Fibroblast of lung (primary cell): Measurements from ENCODE around the gene PSME3. TPM values are rescaled to one million over a fixed set of nuclear protein-coding genes. Genes with fewer than 3 reads are reported as not detected.

Source experiments
- DNase-seq, 2 donors: peaks; one replicate each; pipeline versions ENCODE4 v3.0.0 to v3.0.0-alpha.2; 2010; ENCODE audit warnings: low read depth in 2 of 2
- H2AFZ ChIP-seq: 2 replicates; pipeline ENCODE4 v1.5.1; 2012; ENCODE audit warnings: low read length, control low read depth, inconsistent platforms
- H3K27ac ChIP-seq: 2 replicates; pipeline ENCODE4 v1.5.1; 2011; ENCODE audit warnings: low read length, control low read depth; ENCODE audit not compliant: insufficient read depth
- H3K27me3 ChIP-seq: 2 replicates; pipeline ENCODE4 v1.5.1; 2011; ENCODE audit warnings: mild to moderate bottlenecking, low read length; ENCODE audit not compliant: control insufficient read depth, insufficient read depth
- H3K36me3 ChIP-seq: 2 replicates; pipeline ENCODE4 v1.5.1; 2011; ENCODE audit warnings: low read length; ENCODE audit not compliant: control insufficient read depth, insufficient read depth
- H3K4me1 ChIP-seq: 2 replicates; pipeline ENCODE4 v1.5.1; 2011; ENCODE audit warnings: low read length; ENCODE audit not compliant: control insufficient read depth, insufficient read depth; ENCODE audit errors: extremely low read depth
- H3K4me2 ChIP-seq: 2 replicates; pipeline ENCODE4 v1.5.1; 2011; ENCODE audit warnings: low read length, control low read depth; ENCODE audit not compliant: insufficient read depth; ENCODE audit errors: extremely low read depth
- H3K4me3 ChIP-seq, 4 experiments: fragments of 200-600 bp in 1 of 4; sonication (generic) in 1 of 4; replicated peaks in 1 of 4; 2 replicates each; pipeline ENCODE4 v1.5.1; 2011 to 2016; ENCODE audit warnings: low read length in 4 of 4, low read depth in 3 of 4, mild to moderate bottlenecking in 3 of 4, control low read depth in 2 of 4, inconsistent platforms in 1 of 4, mixed read lengths in 1 of 4; ENCODE audit not compliant: insufficient read depth in 1 of 4; ENCODE audit errors: control extremely low read depth in 1 of 4
- H3K79me2 ChIP-seq: 2 replicates; pipeline ENCODE4 v1.5.1; 2012; ENCODE audit warnings: mild to moderate bottlenecking, low read length, inconsistent platforms; ENCODE audit not compliant: control insufficient read depth, insufficient read depth
- H3K9ac ChIP-seq: 2 replicates; pipeline ENCODE4 v1.5.1; 2011; ENCODE audit warnings: mild to moderate bottlenecking, low read length, control low read depth; ENCODE audit not compliant: insufficient read depth
- H3K9me3 ChIP-seq: 2 replicates; pipeline ENCODE4 v1.5.1; 2012; ENCODE audit warnings: low read depth, low read length; ENCODE audit not compliant: control insufficient read depth, insufficient read depth
- H4K20me1 ChIP-seq: 2 replicates; pipeline ENCODE4 v1.5.1; 2011; ENCODE audit warnings: low read length; ENCODE audit not compliant: control insufficient read depth, insufficient read depth; ENCODE audit errors: extremely low read depth
- EZH2 ChIP-seq: IDR thresholded peaks from 2 replicates; pipeline ENCODE4 v1.5.1; 2012; ENCODE audit warnings: low read length, control low read depth, mild to moderate bottlenecking; ENCODE audit errors: missing control alignments
- polyA plus RNA-seq, 2 donors: library from polyadenylated mRNA; depleted of rRNA in 1 of 2; stranded (reverse) in 1 of 2; unstranded in 1 of 2; fragments of >200 nt; gene quantifications; 2 replicates each; pipeline ENCODE4 v1.2.1, GENCODE V29; 2011 to 2012; ENCODE audit warnings: missing spikeins in 1 of 2
- total RNA-seq: library from RNA; depleted of rRNA; stranded (reverse); fragments of >200 nt; gene quantifications from 2 replicates; pipeline ENCODE4 v1.2.1, GENCODE V29; 2014
- TF ChIP-seq, protein P1 (sequence below), 2 donors: IDR thresholded peaks in 1 of 2; conservative IDR thresholded peaks in 1 of 2; 1 replicate in 1 of 2; 2 replicates in 1 of 2; pipeline ENCODE4 v1.5.1; 2011 to 2012; ENCODE audit warnings: low read length in 2 of 2, control low read depth in 1 of 2, inconsistent platforms in 1 of 2, low read depth in 1 of 2, mild to moderate bottlenecking in 1 of 2

The PSME3 gene
- total and polyA plus RNA-seq, 2 donors (not counting 1 experiment from before 2014, with no cell fraction given): 50.7 to 133 TPM

DNA sequence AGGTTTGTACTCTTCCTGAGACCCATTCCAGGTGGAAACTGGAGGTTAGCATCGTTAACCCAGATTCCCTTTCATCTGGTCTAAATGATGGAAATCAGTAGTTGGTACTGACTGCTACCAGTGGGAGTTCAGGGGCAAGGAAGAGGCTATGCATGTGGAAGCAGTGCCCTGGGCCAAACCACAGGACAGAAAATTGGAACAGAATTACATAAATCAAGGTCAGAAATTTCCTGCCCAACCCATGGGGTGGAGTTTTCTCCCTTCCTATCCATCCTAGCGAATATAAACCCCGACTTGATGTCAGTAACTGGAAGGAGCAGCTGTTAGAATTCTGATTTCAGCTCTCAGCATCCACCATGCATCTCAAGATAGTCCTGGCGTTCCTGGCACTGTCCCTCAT, 11.1 kb downstream of the PSME3 start, which contains the start of gene AOC2:
AOC2 (plus strand) TSS at position 310 of the 400 bp plus-strand sequence; CDS start at position 357, 47 bp downstream.
- Histone ChIP-seq H3K9ac (no peak within 1 kb of the TSS), H3K27me3 (no peaks in the 10 kb centered on the region), H3K36me3 (peaks cover 7% of the 10 kb centered on the region), H3K4me2 (no peak within 1 kb of the TSS), H4K20me1 (no peaks in the 10 kb centered on the region), H3K27ac (no peak within 1 kb of the TSS), H3K79me2 (no peaks in the 10 kb centered on the region), H3K4me1 (no peaks in the 10 kb centered on the region), H3K9me3 (no peaks in the 10 kb centered on the region), H3K4me3 (no peak within 1 kb of the TSS), H2AFZ (no peak within 1 kb of the TSS)
- peak in 1 of 2 donors; percentile 39 for DNase-seq
- no peak for TF ChIP-seq EZH2
- TF ChIP-seq, protein P1, sequence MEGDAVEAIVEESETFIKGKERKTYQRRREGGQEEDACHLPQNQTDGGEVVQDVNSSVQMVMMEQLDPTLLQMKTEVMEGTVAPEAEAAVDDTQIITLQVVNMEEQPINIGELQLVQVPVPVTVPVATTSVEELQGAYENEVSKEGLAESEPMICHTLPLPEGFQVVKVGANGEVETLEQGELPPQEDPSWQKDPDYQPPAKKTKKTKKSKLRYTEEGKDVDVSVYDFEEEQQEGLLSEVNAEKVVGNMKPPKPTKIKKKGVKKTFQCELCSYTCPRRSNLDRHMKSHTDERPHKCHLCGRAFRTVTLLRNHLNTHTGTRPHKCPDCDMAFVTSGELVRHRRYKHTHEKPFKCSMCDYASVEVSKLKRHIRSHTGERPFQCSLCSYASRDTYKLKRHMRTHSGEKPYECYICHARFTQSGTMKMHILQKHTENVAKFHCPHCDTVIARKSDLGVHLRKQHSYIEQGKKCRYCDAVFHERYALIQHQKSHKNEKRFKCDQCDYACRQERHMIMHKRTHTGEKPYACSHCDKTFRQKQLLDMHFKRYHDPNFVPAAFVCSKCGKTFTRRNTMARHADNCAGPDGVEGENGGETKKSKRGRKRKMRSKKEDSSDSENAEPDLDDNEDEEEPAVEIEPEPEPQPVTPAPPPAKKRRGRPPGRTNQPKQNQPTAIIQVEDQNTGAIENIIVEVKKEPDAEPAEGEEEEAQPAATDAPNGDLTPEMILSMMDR (conservative IDR thresholded peaks at IDR 0.05 in 1 of 2, IDR thresholded peaks at IDR 0.05 in 1 of 2; ENCODE audit: low read depth in 1 of 2, low read length in 2 of 2): no peak

DNA sequence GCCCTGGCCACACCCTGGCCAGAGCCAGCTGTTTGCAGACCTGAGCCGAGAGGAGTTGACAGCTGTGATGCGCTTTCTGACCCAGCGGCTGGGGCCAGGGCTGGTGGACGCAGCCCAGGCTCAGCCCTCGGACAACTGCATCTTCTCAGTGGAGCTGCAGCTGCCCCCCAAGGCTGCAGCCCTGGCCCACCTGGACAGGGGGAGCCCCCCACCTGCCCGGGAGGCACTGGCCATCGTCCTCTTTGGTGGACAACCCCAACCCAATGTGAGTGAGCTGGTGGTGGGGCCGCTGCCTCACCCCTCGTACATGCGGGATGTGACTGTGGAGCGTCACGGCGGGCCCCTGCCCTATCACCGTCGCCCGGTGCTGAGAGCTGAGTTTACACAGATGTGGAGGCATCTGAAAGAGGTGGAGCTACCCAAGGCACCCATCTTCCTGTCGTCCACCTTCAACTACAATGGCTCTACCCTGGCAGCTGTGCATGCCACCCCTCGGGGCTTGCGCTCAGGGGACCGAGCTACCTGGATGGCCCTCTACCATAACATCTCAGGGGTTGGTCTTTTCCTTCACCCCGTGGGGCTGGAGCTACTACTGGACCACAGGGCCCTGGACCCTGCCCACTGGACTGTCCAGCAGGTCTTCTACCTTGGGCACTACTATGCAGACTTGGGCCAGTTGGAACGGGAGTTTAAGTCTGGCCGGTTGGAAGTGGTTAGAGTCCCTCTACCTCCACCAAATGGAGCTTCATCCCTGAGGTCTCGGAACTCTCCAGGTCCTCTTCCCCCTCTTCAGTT, 11.8 kb downstream of the PSME3 start:
- Histone ChIP-seq H3K4me1 (peaks cover 2% of the 10 kb centered on the region), H3K9ac (no peak overlapping the region), H3K27me3 (no peaks in the 10 kb centered on the region), H3K79me2 (no peaks in the 10 kb centered on the region), H3K27ac (no peak overlapping the region), H3K36me3 (peaks cover 7% of the 10 kb centered on the region), H3K4me2 (no peak overlapping the region), H2AFZ (no peak overlapping the region), H3K9me3 (no peaks in the 10 kb centered on the region), H3K4me3 (no peak overlapping the region), H4K20me1 (no peaks in the 10 kb centered on the region)
- no peak for DNase-seq
- no peak for TF ChIP-seq EZH2
- TF ChIP-seq, protein P1 (conservative IDR thresholded peaks at IDR 0.05 in 1 of 2, IDR thresholded peaks at IDR 0.05 in 1 of 2; ENCODE audit: low read depth in 1 of 2, low read length in 2 of 2): no peak

DNA sequence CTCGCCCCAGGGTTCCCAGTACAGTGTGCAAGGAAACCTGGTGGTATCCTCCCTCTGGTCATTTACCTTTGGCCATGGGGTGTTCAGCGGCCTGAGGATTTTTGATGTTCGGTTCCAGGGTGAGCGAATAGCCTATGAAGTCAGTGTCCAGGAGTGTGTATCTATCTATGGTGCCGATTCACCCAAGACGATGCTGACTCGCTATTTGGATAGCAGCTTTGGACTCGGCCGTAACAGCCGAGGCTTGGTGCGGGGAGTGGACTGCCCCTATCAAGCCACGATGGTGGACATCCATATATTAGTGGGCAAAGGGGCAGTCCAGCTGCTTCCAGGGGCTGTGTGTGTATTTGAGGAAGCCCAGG, 12.3 kb downstream of the PSME3 start:
- DNase-seq: no peak
- Histone ChIP-seq H3K27ac (no peak overlapping the region), H3K36me3 (peaks cover 7% of the 10 kb centered on the region), H3K4me1 (peaks cover 2% of the 10 kb centered on the region), H3K4me2 (no peak overlapping the region), H3K79me2 (no peaks in the 10 kb centered on the region), H3K9me3 (no peaks in the 10 kb centered on the region), H2AFZ (no peak overlapping the region), H3K9ac (no peak overlapping the region), H3K4me3 (no peak overlapping the region), H4K20me1 (no peaks in the 10 kb centered on the region), H3K27me3 (no peaks in the 10 kb centered on the region)
- TF ChIP-seq, protein P1 (conservative IDR thresholded peaks at IDR 0.05 in 1 of 2, IDR thresholded peaks at IDR 0.05 in 1 of 2; ENCODE audit: low read depth in 1 of 2, low read length in 2 of 2): no peak
- no peak for TF ChIP-seq EZH2
